ENCODE data around the gene MYH10.

The MYH10 gene

GRCh38 chr17:8500609-8501008, 129.9 kb downstream of the MYH10 start:
- TF ChIP-seq CTCF (IDR thresholded peaks at IDR 0.05; ENCODE audit: poor library complexity, severe bottlenecking), result no peak
- H3K4me3 ChIP-seq (ENCODE audit: severe bottlenecking), result no peak overlapping the region
- no peak for ATAC-seq (ENCODE audit: low read depth)

GRCh38 chr17:8499614-8500013, 130.9 kb downstream of the MYH10 start:
- ATAC-seq (ENCODE audit: low read depth), result no peak
- peaks cover 43% of the 10 kb centered on the region for H3K36me3 ChIP-seq (ENCODE audit: low read depth)
- TF ChIP-seq CTCF (IDR thresholded peaks at IDR 0.05; ENCODE audit: poor library complexity, severe bottlenecking), result no peak
- no peak for DNase-seq (ENCODE audit: low spot score)
- no peaks in the 10 kb centered on the region for H3K27me3 ChIP-seq (ENCODE audit: insufficient read depth, poor library complexity, severe bottlenecking)
- H3K4me3 ChIP-seq (ENCODE audit: severe bottlenecking), result no peak overlapping the region
- H3K27ac ChIP-seq (ENCODE audit: poor library complexity, severe bottlenecking), result no peak overlapping the region
- no peaks in the 10 kb centered on the region for H3K9me3 ChIP-seq (ENCODE audit: severe bottlenecking)
- no peaks in the 10 kb centered on the region for H3K4me1 ChIP-seq (ENCODE audit: insufficient read depth, poor library complexity, severe bottlenecking)

More at GRCh38 chr17:8500609-8501008, 129.9 kb downstream of the MYH10 start:
- Histone ChIP-seq H3K36me3 (ENCODE audit: low read depth) (peaks cover 48% of the 10 kb centered on the region), H3K27ac (ENCODE audit: poor library complexity, severe bottlenecking) (no peak overlapping the region), H3K9me3 (ENCODE audit: severe bottlenecking) (no peaks in the 10 kb centered on the region), H3K27me3 (ENCODE audit: insufficient read depth, poor library complexity, severe bottlenecking) (no peaks in the 10 kb centered on the region), H3K4me1 (ENCODE audit: insufficient read depth, poor library complexity, severe bottlenecking) (no peaks in the 10 kb centered on the region)
- DNase-seq (ENCODE audit: low spot score), result no peak

DNA sequence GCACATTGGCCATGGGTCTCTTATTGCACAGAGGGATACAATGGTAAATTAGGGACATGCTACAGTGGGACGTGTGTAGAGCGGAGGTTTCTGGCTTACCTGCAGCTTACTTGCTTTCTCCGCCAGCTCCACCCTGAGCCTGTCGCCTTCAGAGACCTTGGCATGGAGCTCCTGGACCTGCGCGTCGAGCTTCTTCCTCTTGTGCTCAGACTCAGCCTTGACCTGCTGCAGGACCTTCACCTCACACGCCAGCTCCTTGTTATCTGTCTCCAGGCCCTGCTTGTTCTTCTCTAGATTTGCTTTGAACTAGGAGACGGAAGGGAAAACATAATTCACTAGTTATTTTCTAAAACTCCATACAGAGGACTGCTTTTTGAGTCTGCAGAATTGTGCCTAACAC, 131.4 kb downstream of the MYH10 start:
- Histone ChIP-seq H3K4me1 (ENCODE audit: insufficient read depth, poor library complexity, severe bottlenecking) (no peaks in the 10 kb centered on the region), H3K36me3 (ENCODE audit: low read depth) (peaks cover 45% of the 10 kb centered on the region)

DNA sequence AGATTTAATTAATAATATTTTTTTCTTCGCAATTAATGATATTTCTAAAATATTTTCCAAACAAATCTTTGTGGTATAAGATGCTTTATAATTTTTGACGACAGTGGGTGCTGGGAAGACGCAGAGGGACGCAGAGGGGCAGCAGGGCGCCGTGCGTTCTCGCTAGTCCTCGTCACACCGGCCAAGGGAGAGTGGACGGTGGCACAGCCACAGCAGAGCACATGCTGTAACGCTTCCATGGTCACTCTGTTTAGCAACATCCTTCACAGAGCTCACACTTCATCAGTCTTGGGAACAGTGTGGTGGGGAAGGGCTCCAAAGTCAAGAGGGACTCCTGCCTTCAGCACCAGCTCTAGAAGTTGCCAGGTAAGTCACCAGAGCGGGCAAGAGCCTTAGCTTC, 134.4 kb downstream of the MYH10 start:
- Histone ChIP-seq H3K36me3 (ENCODE audit: low read depth) (peaks cover 72% of the 10 kb centered on the region), H3K27ac (ENCODE audit: poor library complexity, severe bottlenecking) (no peak overlapping the region), H3K27me3 (ENCODE audit: insufficient read depth, poor library complexity, severe bottlenecking) (no peaks in the 10 kb centered on the region), H3K9me3 (ENCODE audit: severe bottlenecking) (no peaks in the 10 kb centered on the region), H3K4me1 (ENCODE audit: insufficient read depth, poor library complexity, severe bottlenecking) (no peaks in the 10 kb centered on the region), H3K4me3 (ENCODE audit: severe bottlenecking) (no peak overlapping the region)
- ATAC-seq (ENCODE audit: low read depth), result no peak
- no peak for DNase-seq (ENCODE audit: low spot score)
- no peak for TF ChIP-seq CTCF (IDR thresholded peaks at IDR 0.05; ENCODE audit: poor library complexity, severe bottlenecking)

More for the DNA sequence above, 131.4 kb downstream of the MYH10 start:
- Histone ChIP-seq H3K4me3 (ENCODE audit: severe bottlenecking) (no peak overlapping the region), H3K27me3 (ENCODE audit: insufficient read depth, poor library complexity, severe bottlenecking) (no peaks in the 10 kb centered on the region), H3K9me3 (ENCODE audit: severe bottlenecking) (no peaks in the 10 kb centered on the region), H3K27ac (ENCODE audit: poor library complexity, severe bottlenecking) (no peak overlapping the region)
- ATAC-seq (ENCODE audit: low read depth), result no peak
- DNase-seq (ENCODE audit: low spot score), result no peak
- TF ChIP-seq CTCF (IDR thresholded peaks at IDR 0.05; ENCODE audit: poor library complexity, severe bottlenecking), result no peak

DNA sequence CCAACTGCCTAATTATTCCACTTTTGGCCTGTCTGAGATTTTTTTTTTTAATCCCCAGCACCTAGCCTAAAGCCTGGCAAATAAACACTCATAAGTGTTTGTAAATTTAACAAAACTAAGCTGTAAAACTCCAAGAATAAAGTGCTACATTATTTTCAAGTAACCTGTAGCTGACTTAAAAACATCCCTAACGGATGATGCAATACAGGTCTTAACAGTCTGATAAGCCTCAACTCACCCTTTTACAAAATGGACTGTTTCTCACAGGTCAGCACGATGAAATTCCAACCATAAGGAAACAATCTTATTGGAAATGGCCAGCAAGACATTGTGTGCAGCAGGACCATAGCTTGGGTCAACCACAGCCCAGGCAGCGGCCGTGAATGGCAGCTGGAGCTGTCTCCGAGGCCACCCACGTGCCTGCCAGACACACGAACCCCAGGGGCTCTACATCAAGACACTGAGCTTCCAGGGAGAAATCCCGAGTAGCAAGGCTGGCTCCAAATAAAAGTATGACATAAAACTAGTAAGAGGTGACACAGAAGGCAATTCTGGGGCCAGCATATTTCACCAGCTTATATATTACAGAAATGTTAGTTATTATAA, 135.9 kb downstream of the MYH10 start:
- Histone ChIP-seq H3K36me3 (ENCODE audit: low read depth) (peaks cover 75% of the 10 kb centered on the region), H3K4me1 (ENCODE audit: insufficient read depth, poor library complexity, severe bottlenecking) (no peaks in the 10 kb centered on the region), H3K27ac (ENCODE audit: poor library complexity, severe bottlenecking) (no peak overlapping the region), H3K27me3 (ENCODE audit: insufficient read depth, poor library complexity, severe bottlenecking) (no peaks in the 10 kb centered on the region), H3K9me3 (ENCODE audit: severe bottlenecking) (no peaks in the 10 kb centered on the region), H3K4me3 (ENCODE audit: severe bottlenecking) (no peak overlapping the region)
- no peak for TF ChIP-seq CTCF (IDR thresholded peaks at IDR 0.05; ENCODE audit: poor library complexity, severe bottlenecking)
- ATAC-seq (ENCODE audit: low read depth) (no peak), DNase-seq (ENCODE audit: low spot score) (no peak)

Measured in RWPE2 (cell line).